ENCODE data around the gene SPTBN1.

The SPTBN1 gene

GRCh38 chr2:54570925-54571694 is 115.0 kb downstream of the SPTBN1 start:
- peaks cover 89% of the 10 kb centered on the region for H3K4me1 ChIP-seq (ENCODE audit: insufficient read depth, low read length, poor library complexity, severe bottlenecking)
- no peaks in the 10 kb centered on the region for H3K9me3 ChIP-seq (ENCODE audit: insufficient read depth, low read depth, low read length)
- peak overlapping the region; percentile 71 for H3K9ac ChIP-seq (ENCODE audit: low read depth, low read length, poor library complexity, severe bottlenecking)
- no peak overlapping the region for H2AFZ ChIP-seq (ENCODE audit: low read length)
- H3K9me2 ChIP-seq (replicated peaks; ENCODE audit: low read depth, low read length), result no peaks in the 10 kb centered on the region
- H3K79me2 ChIP-seq (ENCODE audit: insufficient read depth, low read length), result peaks cover 99% of the 10 kb centered on the region
- peaks cover 41% of the 10 kb centered on the region for H3F3A ChIP-seq (ENCODE audit: low read depth)
- peak overlapping the region; percentile 70 for H3K4me3 ChIP-seq (ENCODE audit: low read length, poor library complexity, severe bottlenecking)
- peaks cover 9% of the 10 kb centered on the region; the same call in 1 of the 2 replicates for H3K36me3 ChIP-seq (ENCODE audit: insufficient read depth, low read length)
- no peaks in the 10 kb centered on the region for H3K27me3 ChIP-seq (ENCODE audit: insufficient read depth, low read length, poor library complexity, severe bottlenecking)
- H4K20me1 ChIP-seq (ENCODE audit: insufficient read depth, low read length, poor library complexity, severe bottlenecking), result peaks cover 66% of the 10 kb centered on the region
- TF ChIP-seq EZH2phosphoT487 (IDR thresholded peaks at IDR 0.05; ENCODE audit: borderline replicate concordance), result no peak
- TF ChIP-seq, protein P1, sequence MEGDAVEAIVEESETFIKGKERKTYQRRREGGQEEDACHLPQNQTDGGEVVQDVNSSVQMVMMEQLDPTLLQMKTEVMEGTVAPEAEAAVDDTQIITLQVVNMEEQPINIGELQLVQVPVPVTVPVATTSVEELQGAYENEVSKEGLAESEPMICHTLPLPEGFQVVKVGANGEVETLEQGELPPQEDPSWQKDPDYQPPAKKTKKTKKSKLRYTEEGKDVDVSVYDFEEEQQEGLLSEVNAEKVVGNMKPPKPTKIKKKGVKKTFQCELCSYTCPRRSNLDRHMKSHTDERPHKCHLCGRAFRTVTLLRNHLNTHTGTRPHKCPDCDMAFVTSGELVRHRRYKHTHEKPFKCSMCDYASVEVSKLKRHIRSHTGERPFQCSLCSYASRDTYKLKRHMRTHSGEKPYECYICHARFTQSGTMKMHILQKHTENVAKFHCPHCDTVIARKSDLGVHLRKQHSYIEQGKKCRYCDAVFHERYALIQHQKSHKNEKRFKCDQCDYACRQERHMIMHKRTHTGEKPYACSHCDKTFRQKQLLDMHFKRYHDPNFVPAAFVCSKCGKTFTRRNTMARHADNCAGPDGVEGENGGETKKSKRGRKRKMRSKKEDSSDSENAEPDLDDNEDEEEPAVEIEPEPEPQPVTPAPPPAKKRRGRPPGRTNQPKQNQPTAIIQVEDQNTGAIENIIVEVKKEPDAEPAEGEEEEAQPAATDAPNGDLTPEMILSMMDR (conservative IDR thresholded peaks at IDR 0.05; ENCODE audit: low read length), result no peak
- H3K4me2 ChIP-seq (ENCODE audit: low read depth, low read length, poor library complexity, severe bottlenecking), result peak overlapping the region; percentile 92

DNA sequence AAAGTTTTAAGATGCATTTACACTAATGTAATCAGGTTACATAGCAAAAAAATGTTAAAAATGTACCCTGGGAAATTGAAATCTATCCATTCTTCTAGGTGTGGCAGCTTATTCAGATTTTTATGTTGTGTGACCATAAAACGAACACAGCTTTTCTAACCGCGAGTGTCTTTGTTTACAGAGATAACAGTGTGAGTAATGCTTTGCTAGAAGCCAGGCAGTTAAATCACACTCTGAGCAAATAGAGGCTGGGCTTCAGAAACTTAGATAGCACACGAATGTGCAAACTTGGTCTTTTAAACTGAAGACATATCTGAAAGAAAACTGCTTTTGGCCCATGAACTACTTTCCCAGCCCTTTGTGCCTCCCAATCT is 116.1 kb downstream of the SPTBN1 start:
- Histone ChIP-seq H3F3A (ENCODE audit: low read depth) (peaks cover 41% of the 10 kb centered on the region), H3K9me3 (ENCODE audit: insufficient read depth, low read depth, low read length) (no peaks in the 10 kb centered on the region), H3K9me2 (replicated peaks; ENCODE audit: low read depth, low read length) (no peaks in the 10 kb centered on the region), H3K36me3 (ENCODE audit: insufficient read depth, low read length) (peaks cover 18% of the 10 kb centered on the region; the same call in 1 of the 2 replicates), H3K79me2 (ENCODE audit: insufficient read depth, low read length) (peaks cover 99% of the 10 kb centered on the region), H4K20me1 (ENCODE audit: insufficient read depth, low read length, poor library complexity, severe bottlenecking) (peaks cover 69% of the 10 kb centered on the region), H3K9ac (ENCODE audit: low read depth, low read length, poor library complexity, severe bottlenecking) (peak overlapping the region; percentile 63), H3K4me3 (ENCODE audit: low read length, poor library complexity, severe bottlenecking) (peak overlapping the region; percentile 70), H3K4me1 (ENCODE audit: insufficient read depth, low read length, poor library complexity, severe bottlenecking) (peaks cover 90% of the 10 kb centered on the region), H3K27me3 (ENCODE audit: insufficient read depth, low read length, poor library complexity, severe bottlenecking) (no peaks in the 10 kb centered on the region), H2AFZ (ENCODE audit: low read length) (no peak overlapping the region), H3K4me2 (ENCODE audit: low read depth, low read length, poor library complexity, severe bottlenecking) (peak overlapping the region; percentile 92)
- no peak for TF ChIP-seq EZH2phosphoT487 (IDR thresholded peaks at IDR 0.05; ENCODE audit: borderline replicate concordance)
- TF ChIP-seq, protein P1 (conservative IDR thresholded peaks at IDR 0.05; ENCODE audit: low read length), result no peak

DNA sequence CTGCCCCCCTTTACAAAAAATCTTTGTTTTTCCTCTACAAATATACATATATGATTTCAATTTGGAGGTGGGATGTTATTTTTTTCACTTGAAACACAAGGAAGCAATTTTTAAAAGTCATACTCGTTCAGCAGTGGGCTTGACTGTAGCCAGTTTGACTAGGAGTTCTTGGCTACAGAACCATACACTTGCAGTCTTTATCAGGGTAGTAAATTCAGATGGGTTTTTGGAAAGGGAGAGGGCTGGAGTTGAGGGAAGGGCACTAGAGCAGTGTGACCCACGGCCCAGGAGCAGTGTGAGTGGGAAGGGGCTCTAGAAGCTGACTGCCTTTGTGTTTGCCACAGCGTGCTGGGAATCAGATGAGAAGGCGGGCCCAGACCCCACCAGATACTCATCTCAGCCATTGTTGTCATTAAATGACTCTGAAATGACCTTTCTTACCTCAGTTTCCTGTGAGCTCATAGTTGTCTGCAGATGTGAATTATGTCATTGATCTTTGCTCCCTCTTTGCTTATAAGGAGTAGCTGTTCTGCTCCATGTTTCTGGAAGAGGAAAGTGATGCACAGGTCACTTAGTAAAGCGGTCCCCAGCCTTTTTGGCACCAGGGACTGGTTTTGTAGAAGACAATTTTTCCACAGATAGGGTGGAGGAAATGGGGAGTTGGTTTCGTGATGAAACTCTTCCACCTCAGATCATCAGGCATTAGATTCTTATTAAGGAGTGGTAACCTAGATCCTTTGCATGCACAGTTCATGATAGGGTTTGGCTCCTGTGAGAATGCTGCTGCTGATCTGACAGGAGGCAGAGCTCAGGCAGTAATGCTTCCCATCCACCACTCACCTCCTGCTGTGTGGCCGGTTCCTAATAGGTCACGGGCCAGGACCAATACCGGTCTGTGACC is 116.8 kb downstream of the SPTBN1 start:
- Histone ChIP-seq H3K9me3 (ENCODE audit: insufficient read depth, low read depth, low read length) (no peaks in the 10 kb centered on the region), H3F3A (ENCODE audit: low read depth) (peaks cover 41% of the 10 kb centered on the region), H2AFZ (ENCODE audit: low read length) (no peak overlapping the region), H3K4me1 (ENCODE audit: insufficient read depth, low read length, poor library complexity, severe bottlenecking) (peaks cover 93% of the 10 kb centered on the region), H4K20me1 (ENCODE audit: insufficient read depth, low read length, poor library complexity, severe bottlenecking) (peaks cover 71% of the 10 kb centered on the region), H3K9me2 (replicated peaks; ENCODE audit: low read depth, low read length) (no peaks in the 10 kb centered on the region), H3K79me2 (ENCODE audit: insufficient read depth, low read length) (peaks cover 99% of the 10 kb centered on the region), H3K4me3 (ENCODE audit: low read length, poor library complexity, severe bottlenecking) (peak overlapping the region; percentile 70), H3K9ac (ENCODE audit: low read depth, low read length, poor library complexity, severe bottlenecking) (peak overlapping the region; percentile 63), H3K4me2 (ENCODE audit: low read depth, low read length, poor library complexity, severe bottlenecking) (peak overlapping the region; percentile 92), H3K27me3 (ENCODE audit: insufficient read depth, low read length, poor library complexity, severe bottlenecking) (no peaks in the 10 kb centered on the region), H3K36me3 (ENCODE audit: insufficient read depth, low read length) (peaks cover 22% of the 10 kb centered on the region; the same call in 1 of the 2 replicates)
- TF ChIP-seq EZH2phosphoT487 (IDR thresholded peaks at IDR 0.05; ENCODE audit: borderline replicate concordance), result no peak
- TF ChIP-seq, protein P1 (conservative IDR thresholded peaks at IDR 0.05; ENCODE audit: low read length), result no peak
